Osteoblast (primary cell): ENCODE results near the gene NIM1K. TPM values are rescaled to one million over a fixed set of nuclear protein-coding genes. Genes with fewer than 3 reads are reported as not detected.

Experiments
- DNase-seq: peaks from one replicate; pipeline ENCODE4 v3.0.0; 2011; ENCODE audit warnings: low spot score, mixed read lengths; ENCODE audit not compliant: insufficient read length; ENCODE audit errors: missing footprints
- H2AFZ ChIP-seq: 2 replicates; pipeline ENCODE4 v1.6.0; 2011; ENCODE audit warnings: mild to moderate bottlenecking, low read length
- H3K27ac ChIP-seq: 2 replicates; pipeline ENCODE4 v1.5.1; 2011; ENCODE audit warnings: mild to moderate bottlenecking, low read depth, low read length, moderate library complexity
- H3K27me3 ChIP-seq: 2 replicates; pipeline ENCODE4 v1.6.0; 2012; ENCODE audit warnings: mild to moderate bottlenecking, control low read depth, inconsistent platforms, low read length, moderate library complexity; ENCODE audit not compliant: insufficient read depth
- H3K36me3 ChIP-seq: 2 replicates; pipeline ENCODE4 v1.5.1; 2011; ENCODE audit warnings: mild to moderate bottlenecking, low read length, control low read depth, moderate library complexity; ENCODE audit not compliant: insufficient read depth
- H3K4me1 ChIP-seq: 2 replicates; pipeline ENCODE4 v1.5.1; 2011; ENCODE audit warnings: mild to moderate bottlenecking, low read length, control low read depth, moderate library complexity; ENCODE audit not compliant: insufficient read depth
- H3K4me2 ChIP-seq: 2 replicates; pipeline ENCODE4 v1.6.0; 2011; ENCODE audit warnings: mild to moderate bottlenecking, low read length; ENCODE audit not compliant: insufficient read depth
- H3K4me3 ChIP-seq: fragments of 200-600 bp; sonication (generic); 3 replicates; pipeline ENCODE4 v1.5.1; 2012; ENCODE audit warnings: mild to moderate bottlenecking, low read length, inconsistent platforms; ENCODE audit not compliant: insufficient read depth
- H3K79me2 ChIP-seq: 2 replicates; pipeline ENCODE4 v1.6.0; 2012; ENCODE audit warnings: mild to moderate bottlenecking, low read length, control low read depth, inconsistent platforms; ENCODE audit not compliant: insufficient read depth
- H3K9me3 ChIP-seq: 2 replicates; pipeline ENCODE4 v1.5.1; 2011; ENCODE audit warnings: low read depth, low read length, control low read depth
- H4K20me1 ChIP-seq: 2 replicates; pipeline ENCODE4 v1.6.0; 2012; ENCODE audit warnings: mild to moderate bottlenecking, low read length, control low read depth; ENCODE audit not compliant: insufficient read depth
- CTCF ChIP-seq: IDR thresholded peaks from 2 replicates; pipeline ENCODE4 v1.5.1; 2011; ENCODE audit warnings: mild to moderate bottlenecking, low read depth, low read length, moderate library complexity; ENCODE audit errors: extremely low read depth
- total RNA-seq: library from RNA; depleted of rRNA; stranded (reverse); fragments of >200 nt; gene quantifications from 2 replicates; pipeline ENCODE4 v1.2.3, GENCODE V29; 2012

NIM1K gene
- total RNA-seq, 1 donor: 1.1 TPM

DNA sequence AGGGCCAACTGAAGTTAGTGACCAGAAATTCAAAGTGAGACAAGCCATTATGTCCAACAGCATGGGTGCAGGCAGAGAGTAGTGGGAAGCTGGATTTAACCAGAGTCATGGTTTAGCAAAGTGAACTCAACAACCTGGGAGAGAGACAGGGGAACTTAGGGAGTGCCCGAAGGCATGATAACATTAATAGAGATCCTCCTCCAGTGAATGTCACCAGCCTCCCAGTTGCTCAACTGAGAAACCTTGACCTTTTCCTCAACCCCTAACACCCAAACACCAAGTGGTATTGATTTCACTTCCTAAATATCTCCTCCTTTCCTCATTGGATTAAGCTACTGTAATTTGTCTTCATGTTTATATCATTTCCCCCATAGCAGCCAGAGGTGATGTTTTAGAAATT, 78.6 kb downstream of the NIM1K start:
- H3K36me3 ChIP-seq: no peaks in the 10 kb centered on the region
- H3K27me3 ChIP-seq: peaks cover 3% of the 10 kb centered on the region
- H3K79me2 ChIP-seq: no peaks in the 10 kb centered on the region
- no peak overlapping the region for H3K27ac ChIP-seq
- H3K4me3 ChIP-seq: no peak overlapping the region
- no peaks in the 10 kb centered on the region for H3K4me1 ChIP-seq
- TF ChIP-seq CTCF: no peak
- no peak for DNase-seq
- no peak overlapping the region for H2AFZ ChIP-seq
- no peak overlapping the region for H3K4me2 ChIP-seq
- H3K9me3 ChIP-seq: no peaks in the 10 kb centered on the region
- no peaks in the 10 kb centered on the region for H4K20me1 ChIP-seq

DNA sequence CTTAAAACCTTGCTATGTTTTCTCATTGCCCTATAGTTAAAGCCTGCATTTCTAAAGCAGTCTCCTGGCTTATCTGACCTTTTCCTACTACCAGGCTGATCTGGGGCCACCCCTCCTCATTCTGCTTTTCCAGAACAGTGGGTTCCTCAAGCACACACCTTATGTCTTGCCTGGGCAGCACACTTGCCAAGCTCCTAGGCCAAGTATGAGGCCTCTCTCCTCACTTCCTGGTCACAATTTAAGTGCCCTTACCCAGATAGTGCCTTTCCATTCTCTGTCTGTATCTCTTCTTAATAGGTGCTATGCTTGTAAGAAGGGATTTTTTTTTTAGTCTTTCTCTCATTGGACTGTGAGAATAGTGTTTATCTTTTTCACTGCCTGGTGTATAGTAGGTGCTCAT, 81.5 kb downstream of the NIM1K start:
- no peaks in the 10 kb centered on the region for H3K36me3 ChIP-seq
- DNase-seq: no peak
- H3K27ac ChIP-seq: no peak overlapping the region
- TF ChIP-seq CTCF: no peak
- H3K4me1 ChIP-seq: no peaks in the 10 kb centered on the region
- H3K27me3 ChIP-seq: peaks cover 4% of the 10 kb centered on the region
- H2AFZ ChIP-seq: no peak overlapping the region
- no peaks in the 10 kb centered on the region for H4K20me1 ChIP-seq
- no peaks in the 10 kb centered on the region for H3K79me2 ChIP-seq
- H3K9me3 ChIP-seq: no peaks in the 10 kb centered on the region
- no peak overlapping the region for H3K4me3 ChIP-seq
- no peak overlapping the region for H3K4me2 ChIP-seq

- no peak overlapping the region for H2AFZ ChIP-seq
- H3K36me3 ChIP-seq: no peaks in the 10 kb centered on the region
- no peak overlapping the region for H3K4me3 ChIP-seq
- no peaks in the 10 kb centered on the region for H3K9me3 ChIP-seq
- H4K20me1 ChIP-seq: no peaks in the 10 kb centered on the region
- no peak overlapping the region for H3K27ac ChIP-seq
- no peak overlapping the region for H3K4me2 ChIP-seq
- H3K27me3 ChIP-seq: peaks cover 4% of the 10 kb centered on the region
- DNase-seq: no peak
- no peak for TF ChIP-seq CTCF
- no peaks in the 10 kb centered on the region for H3K79me2 ChIP-seq
- no peaks in the 10 kb centered on the region for H3K4me1 ChIP-seq
Observed at GRCh38 chr5:43274435-43275114, 82.5 kb downstream of the NIM1K start.

DNA sequence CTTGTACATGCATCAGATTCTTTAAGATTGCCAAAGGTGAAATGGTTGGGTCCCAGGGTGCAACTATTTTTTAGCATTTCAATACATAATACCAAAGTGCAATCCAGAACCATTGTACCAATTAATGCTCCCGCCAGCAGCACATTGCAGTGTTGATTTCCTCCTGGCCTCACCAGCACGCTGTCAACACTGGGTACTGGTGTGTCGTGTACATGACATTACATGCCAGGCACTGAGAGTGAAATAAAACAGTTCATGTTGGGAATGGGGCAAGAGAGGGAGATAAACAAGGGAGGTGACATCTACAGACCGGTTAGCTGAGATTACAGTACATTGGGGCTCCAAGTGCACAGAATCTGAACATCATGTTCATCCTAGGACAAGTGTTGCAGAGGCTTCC, 83.4 kb downstream of the NIM1K start:
- no peak for DNase-seq
- Histone ChIP-seq H3K27ac (no peak overlapping the region), H3K4me2 (no peak overlapping the region), H3K4me1 (no peaks in the 10 kb centered on the region), H3K9me3 (no peaks in the 10 kb centered on the region), H4K20me1 (no peaks in the 10 kb centered on the region), H3K36me3 (no peaks in the 10 kb centered on the region), H2AFZ (no peak overlapping the region), H3K79me2 (no peaks in the 10 kb centered on the region), H3K4me3 (no peak overlapping the region), H3K27me3 (peaks cover 4% of the 10 kb centered on the region)
- TF ChIP-seq CTCF: no peak
